ENCODE data around the gene CLIC5. TPM values are rescaled to one million over a fixed set of nuclear protein-coding genes. Genes with fewer than 3 reads are reported as not detected.

The CLIC5 gene
- total and polyA plus RNA-seq, 2 donors, result 0.85 to 2.1 TPM

GRCh38 chr6:45838996-45839395 is 176.7 kb downstream of the CLIC5 start:
- Histone ChIP-seq H3K27ac (ENCODE audit: low read depth in 1 of 2, low read length in 1 of 2) (no peak overlapping the region), H3K4me1 (ENCODE audit: control insufficient read depth in 2 of 2, insufficient read depth in 2 of 2, low read length in 2 of 2) (peaks cover 5 to 28% of the 10 kb centered on the region in 2 donors), H3K36me3 (ENCODE audit: control insufficient read depth in 2 of 2, insufficient read depth in 2 of 2, low read length in 1 of 2) (no peaks in the 10 kb centered on the region), H3K4me3 (ENCODE audit: low read length in 2 of 2) (no peak overlapping the region), H3K27me3 (ENCODE audit: control insufficient read depth in 2 of 2, insufficient read depth in 1 of 2, low read length in 1 of 2) (no peaks in the 10 kb centered on the region), H3K9me3 (ENCODE audit: control insufficient read depth in 2 of 2, insufficient read depth in 1 of 2, low read length in 1 of 2) (no peaks in the 10 kb centered on the region)
- DNase-seq (ENCODE audit: low read depth in 6 of 9, low spot score in 9 of 9), result no peak
- 79% methylated on average over 2 of the region's 2 CpGs for WGBS

- Histone ChIP-seq H3K4me3 (ENCODE audit: low read length in 2 of 2) (no peak overlapping the region), H3K9me3 (ENCODE audit: control insufficient read depth in 2 of 2, insufficient read depth in 1 of 2, low read length in 1 of 2) (no peaks in the 10 kb centered on the region), H3K27me3 (ENCODE audit: control insufficient read depth in 2 of 2, insufficient read depth in 1 of 2, low read length in 1 of 2) (no peaks in the 10 kb centered on the region), H3K27ac (ENCODE audit: low read depth in 1 of 2, low read length in 1 of 2) (peak overlapping the region in 1 of 2 donors; percentile 53), H3K36me3 (ENCODE audit: control insufficient read depth in 2 of 2, insufficient read depth in 2 of 2, low read length in 1 of 2) (no peaks in the 10 kb centered on the region), H3K4me1 (ENCODE audit: control insufficient read depth in 2 of 2, insufficient read depth in 2 of 2, low read length in 2 of 2) (peaks cover 5 to 28% of the 10 kb centered on the region in 2 donors)
- peak in 2 of 9 donors; percentile 15 to 41 for DNase-seq (ENCODE audit: low read depth in 6 of 9, low spot score in 9 of 9)
- WGBS, result 13% methylated on average over 2 of the region's 2 CpGs
Measured at GRCh38 chr6:45838451-45838850, 177.2 kb downstream of the CLIC5 start.

- Histone ChIP-seq H3K27me3 (ENCODE audit: control insufficient read depth in 2 of 2, insufficient read depth in 1 of 2, low read length in 1 of 2) (no peaks in the 10 kb centered on the region), H3K4me3 (ENCODE audit: low read length in 2 of 2) (no peak overlapping the region), H3K4me1 (ENCODE audit: control insufficient read depth in 2 of 2, insufficient read depth in 2 of 2, low read length in 2 of 2) (peaks cover 5 to 28% of the 10 kb centered on the region in 2 donors), H3K27ac (ENCODE audit: low read depth in 1 of 2, low read length in 1 of 2) (peak overlapping the region in 1 of 2 donors; percentile 53), H3K9me3 (ENCODE audit: control insufficient read depth in 2 of 2, insufficient read depth in 1 of 2, low read length in 1 of 2) (no peaks in the 10 kb centered on the region), H3K36me3 (ENCODE audit: control insufficient read depth in 2 of 2, insufficient read depth in 2 of 2, low read length in 1 of 2) (no peaks in the 10 kb centered on the region)
- 32% methylated on average over 5 of the region's 5 CpGs for WGBS
- DNase-seq (ENCODE audit: low read depth in 6 of 9, low spot score in 9 of 9), result peak in 3 of 9 donors; percentile 27 to 55 (median 32)
Measured at GRCh38 chr6:45837541-45838200, 178.0 kb downstream of the CLIC5 start.

- Histone ChIP-seq H3K9me3 (ENCODE audit: control insufficient read depth in 2 of 2, insufficient read depth in 1 of 2, low read length in 1 of 2) (no peaks in the 10 kb centered on the region), H3K36me3 (ENCODE audit: control insufficient read depth in 2 of 2, insufficient read depth in 2 of 2, low read length in 1 of 2) (no peaks in the 10 kb centered on the region), H3K4me3 (ENCODE audit: low read length in 2 of 2) (no peak overlapping the region), H3K4me1 (ENCODE audit: control insufficient read depth in 2 of 2, insufficient read depth in 2 of 2, low read length in 2 of 2) (peaks cover 5 to 28% of the 10 kb centered on the region in 2 donors), H3K27me3 (ENCODE audit: control insufficient read depth in 2 of 2, insufficient read depth in 1 of 2, low read length in 1 of 2) (no peaks in the 10 kb centered on the region), H3K27ac (ENCODE audit: low read depth in 1 of 2, low read length in 1 of 2) (no peak overlapping the region)
- no peak for DNase-seq (ENCODE audit: low read depth in 6 of 9, low spot score in 9 of 9)
- 82% methylated on average over 5 of the region's 5 CpGs for WGBS
Measured at GRCh38 chr6:45836984-45837383, 178.7 kb downstream of the CLIC5 start.

- H3K4me1 ChIP-seq (ENCODE audit: control insufficient read depth in 2 of 2, insufficient read depth in 2 of 2, low read length in 2 of 2), result peaks cover 5 to 28% of the 10 kb centered on the region in 2 donors
- H3K9me3 ChIP-seq (ENCODE audit: control insufficient read depth in 2 of 2, insufficient read depth in 1 of 2, low read length in 1 of 2), result no peaks in the 10 kb centered on the region
- WGBS, result 92% methylated on average over 4 of the region's 4 CpGs
- H3K27me3 ChIP-seq (ENCODE audit: control insufficient read depth in 2 of 2, insufficient read depth in 1 of 2, low read length in 1 of 2), result no peaks in the 10 kb centered on the region
- no peaks in the 10 kb centered on the region for H3K36me3 ChIP-seq (ENCODE audit: control insufficient read depth in 2 of 2, insufficient read depth in 2 of 2, low read length in 1 of 2)
- no peak overlapping the region for H3K4me3 ChIP-seq (ENCODE audit: low read length in 2 of 2)
- H3K27ac ChIP-seq (ENCODE audit: low read depth in 1 of 2, low read length in 1 of 2), result no peak overlapping the region
- DNase-seq (ENCODE audit: low read depth in 6 of 9, low spot score in 9 of 9), result no peak
Measured at GRCh38 chr6:45836438-45836824, 179.2 kb downstream of the CLIC5 start.

GRCh38 chr6:45835721-45836437 is 179.8 kb downstream of the CLIC5 start:
- Histone ChIP-seq H3K27ac (ENCODE audit: low read depth in 1 of 2, low read length in 1 of 2) (no peak overlapping the region), H3K27me3 (ENCODE audit: control insufficient read depth in 2 of 2, insufficient read depth in 1 of 2, low read length in 1 of 2) (no peaks in the 10 kb centered on the region), H3K4me3 (ENCODE audit: low read length in 2 of 2) (no peak overlapping the region), H3K4me1 (ENCODE audit: control insufficient read depth in 2 of 2, insufficient read depth in 2 of 2, low read length in 2 of 2) (peaks cover 5 to 28% of the 10 kb centered on the region in 2 donors), H3K9me3 (ENCODE audit: control insufficient read depth in 2 of 2, insufficient read depth in 1 of 2, low read length in 1 of 2) (no peaks in the 10 kb centered on the region), H3K36me3 (ENCODE audit: control insufficient read depth in 2 of 2, insufficient read depth in 2 of 2, low read length in 1 of 2) (no peaks in the 10 kb centered on the region)
- no peak for DNase-seq (ENCODE audit: low read depth in 6 of 9, low spot score in 9 of 9)
- 76% methylated on average over 4 of the region's 4 CpGs for WGBS

GRCh38 chr6:45832063-45832462 is 183.6 kb downstream of the CLIC5 start:
- DNase-seq (ENCODE audit: low read depth in 6 of 9, low spot score in 9 of 9), result no peak
- Histone ChIP-seq H3K27ac (ENCODE audit: low read depth in 1 of 2, low read length in 1 of 2) (no peak overlapping the region), H3K4me3 (ENCODE audit: low read length in 2 of 2) (no peak overlapping the region), H3K4me1 (ENCODE audit: control insufficient read depth in 2 of 2, insufficient read depth in 2 of 2, low read length in 2 of 2) (peaks cover 0 to 13% of the 10 kb centered on the region in 2 donors), H3K36me3 (ENCODE audit: control insufficient read depth in 2 of 2, insufficient read depth in 2 of 2, low read length in 1 of 2) (no peaks in the 10 kb centered on the region), H3K27me3 (ENCODE audit: control insufficient read depth in 2 of 2, insufficient read depth in 1 of 2, low read length in 1 of 2) (no peaks in the 10 kb centered on the region), H3K9me3 (ENCODE audit: control insufficient read depth in 2 of 2, insufficient read depth in 1 of 2, low read length in 1 of 2) (no peaks in the 10 kb centered on the region)
- 93% methylated on average over 5 of the region's 5 CpGs for WGBS

Other genes with a start within 250 kb of the CLIC5 start
- gene ENPP4, start 114.1 kb upstream of the CLIC5 start, total RNA-seq, result 13.6 TPM
- gene ENPP4, start 114.1 kb upstream of the CLIC5 start, polyA plus RNA-seq, result 18.1 TPM
- gene ENPP5, start 155.1 kb upstream of the CLIC5 start, total RNA-seq, result 4.9 TPM
- 21.2 TPM for gene ENPP5, start 155.1 kb upstream of the CLIC5 start, polyA plus RNA-seq